ENCODE data around the gene UQCC3.

DNA sequence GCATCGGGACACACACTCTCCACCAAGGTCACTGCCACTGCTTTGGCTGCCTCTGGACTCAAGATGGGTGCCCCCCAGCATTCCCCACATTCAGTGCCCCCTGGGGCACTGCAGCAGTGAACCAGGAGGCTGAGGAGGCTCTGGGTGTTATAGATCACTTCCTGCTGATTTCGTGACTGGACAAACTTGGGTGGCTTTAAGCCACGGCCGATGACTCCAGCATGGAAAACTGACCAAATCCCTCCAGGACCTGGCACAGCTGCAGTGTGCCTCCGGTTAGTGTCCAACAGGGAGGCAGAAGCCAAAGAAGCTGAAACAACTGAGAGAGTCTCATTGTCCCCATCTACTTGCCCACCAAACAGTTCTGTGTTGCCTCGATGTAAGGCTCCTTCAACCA, 23.9 kb upstream of the UQCC3 start:
- TF ChIP-seq GATA2 (IDR thresholded peaks at IDR 0.05; ENCODE audit: low read depth, low read length) (no peak), GATA3 (IDR thresholded peaks at IDR 0.05; ENCODE audit: low read depth, low read length) (no peak)

All from SH-SY5Y (cell line).